Measurements from ENCODE around the gene FARS2. TPM values are rescaled to one million over a fixed set of nuclear protein-coding genes. Genes with fewer than 3 reads are reported as not detected.

Gene FARS2
- polyA plus RNA-seq, 3 donors: 12.2 to 21.6 (median 17.7) TPM

DNA sequence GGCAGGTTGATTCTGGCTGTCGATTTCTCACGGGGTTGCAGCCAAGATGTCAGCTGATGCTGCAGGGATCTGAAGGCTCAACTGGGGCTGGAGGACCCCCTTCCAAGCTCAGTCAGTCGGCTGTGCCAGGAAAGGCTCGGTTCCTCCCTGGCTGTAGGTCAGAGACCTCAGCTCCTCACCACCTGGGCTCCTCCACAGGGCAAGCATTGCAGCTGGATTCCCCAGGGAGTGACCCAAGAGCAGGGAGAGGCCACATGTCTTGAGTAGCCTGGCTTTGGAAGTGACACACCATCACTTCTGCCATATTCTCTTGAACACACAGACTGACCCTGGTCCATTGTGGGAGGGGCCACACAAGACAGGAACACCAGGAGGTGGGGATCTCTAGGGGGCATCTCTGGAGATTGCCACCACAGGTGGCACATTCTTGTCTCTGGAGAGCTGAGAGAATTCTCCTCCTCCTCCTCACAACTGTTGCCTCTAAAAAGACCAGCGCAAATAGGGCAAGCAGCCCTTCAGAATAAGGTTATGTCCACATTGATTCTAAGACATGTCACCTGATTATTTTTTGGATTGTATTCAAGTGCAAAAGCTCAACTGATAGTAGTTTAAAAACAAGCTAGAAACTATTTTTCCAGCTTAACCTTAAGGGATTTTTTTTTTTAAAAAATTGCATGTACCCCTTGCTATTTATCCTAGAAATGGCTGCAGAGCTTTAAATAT, 474.9 kb downstream of the FARS2 start:
- no peak overlapping the region for H3K4me3 Mint-ChIP-seq
- H3K9me3 Mint-ChIP-seq: peaks cover 0 to 3% (median 0%) of the 10 kb centered on the region in 7 donors
- H3K4me1 Mint-ChIP-seq: no peaks in the 10 kb centered on the region
- no peak overlapping the region for H2AFZ ChIP-seq (ENCODE audit: insufficient read depth, low read depth, low read length, poor library complexity, severe bottlenecking)
- H3K4me3 ChIP-seq (replicated peaks in 1 of 3; ENCODE audit: low read depth in 2 of 3, low read length in 3 of 3): no peak overlapping the region
- no peaks in the 10 kb centered on the region for H4K20me1 ChIP-seq (ENCODE audit: insufficient read depth, low read length)
- H3K9me3 ChIP-seq (replicated peaks in 1 of 2; ENCODE audit: control insufficient read depth in 1 of 2, insufficient read depth in 1 of 2, low read length in 2 of 2): peaks cover 0 to 4% of the 10 kb centered on the region in 2 donors
- H3K36me3 Mint-ChIP-seq: peaks cover 0 to 7% of the 10 kb centered on the region in 2 donors
- H3K36me3 ChIP-seq (replicated peaks in 1 of 2; ENCODE audit: control insufficient read depth in 1 of 2, insufficient read depth in 2 of 2, low read length in 2 of 2): no peaks in the 10 kb centered on the region
- H3K4me2 ChIP-seq (replicated peaks; ENCODE audit: extremely low read depth, low read length, poor library complexity, severe bottlenecking): no peak overlapping the region
- H3K4me1 ChIP-seq (ENCODE audit: control insufficient read depth in 1 of 2, insufficient read depth in 2 of 2, low read length in 2 of 2): no peaks in the 10 kb centered on the region
- 87% methylated on average over 2 of the region's 5 CpGs for WGBS (ENCODE audit: insufficient coverage)
- DNase-seq: no peak
- H3K27me3 ChIP-seq (ENCODE audit: control insufficient read depth in 2 of 2, insufficient read depth in 2 of 2, low read length in 2 of 2): no peaks in the 10 kb centered on the region
- H3K27ac Mint-ChIP-seq: no peak overlapping the region
- no peak overlapping the region for H3K9ac ChIP-seq (ENCODE audit: insufficient read depth, low read length, poor library complexity, severe bottlenecking)
- no peaks in the 10 kb centered on the region for H3K79me2 ChIP-seq (ENCODE audit: insufficient read depth, low read length)
- intact Hi-C loops (cut with micrococcal nuclease): no loop called here
- H3K27ac ChIP-seq (ENCODE audit: low read depth in 1 of 2, low read length in 2 of 2): no peak overlapping the region
- H3K27me3 Mint-ChIP-seq (ENCODE audit: low read depth in 3 of 3): peaks cover 0 to 3% (median under 1%) of the 10 kb centered on the region in 3 donors
- TF ChIP-seq CTCF (IDR thresholded peaks at IDR 0.05): no peak

GRCh38 chr6:5737460-5737859, 476.1 kb downstream of the FARS2 start:
- WGBS (ENCODE audit: insufficient coverage): 100% methylated on average over 2 of the region's 4 CpGs
- peaks cover 0 to 4% of the 10 kb centered on the region in 2 donors for H3K9me3 ChIP-seq (replicated peaks in 1 of 2; ENCODE audit: control insufficient read depth in 1 of 2, insufficient read depth in 1 of 2, low read length in 2 of 2)
- Mint-ChIP-seq H3K27ac (no peak overlapping the region), H3K9me3 (peaks cover 0 to 3% (median 0%) of the 10 kb centered on the region in 7 donors), H3K4me3 (no peak overlapping the region), H3K27me3 (ENCODE audit: low read depth in 3 of 3) (no peaks in the 10 kb centered on the region), H3K36me3 (peaks cover 0 to 7% of the 10 kb centered on the region in 2 donors), H3K4me1 (no peaks in the 10 kb centered on the region)
- no peaks in the 10 kb centered on the region for H3K36me3 ChIP-seq (replicated peaks in 1 of 2; ENCODE audit: control insufficient read depth in 1 of 2, insufficient read depth in 2 of 2, low read length in 2 of 2)
- H3K79me2 ChIP-seq (ENCODE audit: insufficient read depth, low read length): no peaks in the 10 kb centered on the region
- no peak overlapping the region for H3K4me3 ChIP-seq (replicated peaks in 1 of 3; ENCODE audit: low read depth in 2 of 3, low read length in 3 of 3)
- no peak for TF ChIP-seq CTCF (IDR thresholded peaks at IDR 0.05)
- H3K27me3 ChIP-seq (ENCODE audit: control insufficient read depth in 2 of 2, insufficient read depth in 2 of 2, low read length in 2 of 2): no peaks in the 10 kb centered on the region
- no peak overlapping the region for H3K9ac ChIP-seq (ENCODE audit: insufficient read depth, low read length, poor library complexity, severe bottlenecking)
- H3K4me1 ChIP-seq (ENCODE audit: control insufficient read depth in 1 of 2, insufficient read depth in 2 of 2, low read length in 2 of 2): no peaks in the 10 kb centered on the region
- H2AFZ ChIP-seq (ENCODE audit: insufficient read depth, low read depth, low read length, poor library complexity, severe bottlenecking): no peak overlapping the region
- H4K20me1 ChIP-seq (ENCODE audit: insufficient read depth, low read length): no peaks in the 10 kb centered on the region
- no peak overlapping the region for H3K4me2 ChIP-seq (replicated peaks; ENCODE audit: extremely low read depth, low read length, poor library complexity, severe bottlenecking)
- H3K27ac ChIP-seq (ENCODE audit: low read depth in 1 of 2, low read length in 2 of 2): no peak overlapping the region
- intact Hi-C loops (cut with micrococcal nuclease): no loop called here
- no peak for DNase-seq

All from CD14-positive monocyte (primary cell).